CD14-positive monocyte (primary cell): ENCODE data around the gene PRRC2C. TPM values are rescaled to one million over a fixed set of nuclear protein-coding genes. Genes with fewer than 3 reads are reported as not detected.
"Not testable (repeated sequence)": the region's sequence is repeated elsewhere in the genome, so short reads cannot be mapped to it uniquely, and the experiment has no call there.

ENCODE experiments used
- DNase-seq, 3 donors: peaks; one replicate each; pipeline ENCODE4 v3.0.0-alpha.2; 2011 to 2022
- H2AFZ ChIP-seq: 2 replicates; pipeline ENCODE4 v1.6.0; 2012; ENCODE audit warnings: mild to moderate bottlenecking, low read depth, low read length, inconsistent platforms; ENCODE audit not compliant: insufficient read depth, poor library complexity, severe bottlenecking
- H3K27ac ChIP-seq, 2 donors: 1 replicate in 1 of 2; 2 replicates in 1 of 2; pipeline ENCODE4 v1.5.1; 2012 to 2013; ENCODE audit warnings: low read length in 2 of 2, control low read depth in 1 of 2, inconsistent platforms in 1 of 2, low read depth in 1 of 2, mild to moderate bottlenecking in 1 of 2
- H3K27me3 ChIP-seq, 2 donors: one replicate each; pipeline versions ENCODE4 v1.6.0 to v1.6.1; 2011 to 2013; ENCODE audit warnings: low read length in 2 of 2; ENCODE audit not compliant: control insufficient read depth in 2 of 2, insufficient read depth in 2 of 2
- H3K36me3 ChIP-seq, 2 donors: replicated peaks in 1 of 2; 1 replicate in 1 of 2; 2 replicates in 1 of 2; pipeline versions ENCODE4 v1.5.1 to v1.6.1; 2012 to 2013; ENCODE audit warnings: low read length in 2 of 2, control low read depth in 1 of 2, inconsistent platforms in 1 of 2, mild to moderate bottlenecking in 1 of 2; ENCODE audit not compliant: insufficient read depth in 2 of 2, control insufficient read depth in 1 of 2
- H3K4me1 ChIP-seq, 2 donors: 1 replicate in 1 of 2; 2 replicates in 1 of 2; pipeline versions ENCODE4 v1.5.1 to v1.6.1; 2012 to 2013; ENCODE audit warnings: low read length in 2 of 2, control low read depth in 1 of 2, inconsistent platforms in 1 of 2, mild to moderate bottlenecking in 1 of 2, moderate library complexity in 1 of 2; ENCODE audit not compliant: insufficient read depth in 2 of 2, control insufficient read depth in 1 of 2
- H3K4me2 ChIP-seq: replicated peaks from 2 replicates; pipeline ENCODE3; 2012; ENCODE audit warnings: low read length, moderate library complexity, mild to moderate bottlenecking; ENCODE audit not compliant: poor library complexity, severe bottlenecking; ENCODE audit errors: extremely low read depth
- H3K4me3 ChIP-seq, 3 experiments: fragments of 200-600 bp in 1 of 3; sonication (generic) in 1 of 3; replicated peaks in 1 of 3; 1 replicate in 2 of 3; 2 replicates in 1 of 3; pipeline ENCODE4 v1.5.1; 2011 to 2013; ENCODE audit warnings: low read length in 3 of 3, mild to moderate bottlenecking in 3 of 3, control low read depth in 2 of 3, low read depth in 2 of 3, inconsistent platforms in 1 of 3, moderate library complexity in 1 of 3
- H3K79me2 ChIP-seq: 2 replicates; pipeline ENCODE4 v1.6.0; 2012; ENCODE audit warnings: mild to moderate bottlenecking, control low read depth, inconsistent platforms, low read length, moderate library complexity; ENCODE audit not compliant: insufficient read depth
- H3K9ac ChIP-seq: 2 replicates; pipeline ENCODE4 v1.6.0; 2017; ENCODE audit warnings: low read length, mild to moderate bottlenecking; ENCODE audit not compliant: insufficient read depth, poor library complexity, severe bottlenecking
- H3K9me3 ChIP-seq, 2 donors: replicated peaks in 1 of 2; 1 replicate in 1 of 2; 2 replicates in 1 of 2; pipeline versions ENCODE4 v1.5.1 to v1.6.1; 2012 to 2013; ENCODE audit warnings: low read length in 2 of 2, control low read depth in 1 of 2; ENCODE audit not compliant: control insufficient read depth in 1 of 2, insufficient read depth in 1 of 2
- H4K20me1 ChIP-seq: 2 replicates; pipeline ENCODE4 v1.6.0; 2012; ENCODE audit warnings: mild to moderate bottlenecking, low read length, control low read depth, moderate library complexity; ENCODE audit not compliant: insufficient read depth
- H3K27ac Mint-ChIP-seq, 7 donors: one replicate each; pipeline ENCODE4 v1.8.0; 2020; ENCODE audit warnings: mild to moderate bottlenecking in 7 of 7, mixed read lengths in 7 of 7, moderate library complexity in 6 of 7, inconsistent platforms in 2 of 7
- H3K27me3 Mint-ChIP-seq, 3 donors: one replicate each; pipeline ENCODE4 v1.8.0; 2021 to 2022; ENCODE audit warnings: low read depth in 3 of 3, mild to moderate bottlenecking in 3 of 3, mixed read lengths in 3 of 3, moderate library complexity in 3 of 3, inconsistent platforms in 1 of 3
- H3K36me3 Mint-ChIP-seq, 2 donors: one replicate each; pipeline ENCODE4 v1.8.0; 2020; ENCODE audit warnings: mixed read lengths in 2 of 2, inconsistent platforms in 1 of 2, mild to moderate bottlenecking in 1 of 2
- H3K4me1 Mint-ChIP-seq: one replicate; pipeline ENCODE4 v1.8.0; 2020; ENCODE audit warnings: mild to moderate bottlenecking, mixed read lengths
- H3K4me3 Mint-ChIP-seq, 2 donors: one replicate each; pipeline ENCODE4 v1.8.0; 2020; ENCODE audit warnings: mild to moderate bottlenecking in 2 of 2, mixed read lengths in 2 of 2, moderate library complexity in 1 of 2
- H3K9me3 Mint-ChIP-seq, 7 donors: one replicate each; pipeline ENCODE4 v1.8.0; 2020 to 2022; ENCODE audit warnings: mixed read lengths in 7 of 7, mild to moderate bottlenecking in 6 of 7, moderate library complexity in 6 of 7, inconsistent platforms in 2 of 7
- CTCF ChIP-seq: fragments of 200-600 bp; IDR thresholded peaks from one replicate; pipeline ENCODE4 v1.8.0; 2022; ENCODE audit warnings: antibody characterized with exemption, mild to moderate bottlenecking
- WGBS: methylation state at CpG from one replicate; pipeline ENCODE4 v1.1.5; 2013; ENCODE audit warnings: missing lambda C conversion rate; ENCODE audit not compliant: insufficient coverage; 5-methylcytosine and 5-hydroxymethylcytosine counted together
- intact Hi-C, 2 donors: fragments of 100-400 bp; cut with micrococcal nuclease; formaldehyde crosslinking; loops; one replicate each; pipeline versions ENCODE4 v1.15.0 to v1.15.1; 2023
- polyA plus RNA-seq, 3 donors: library from polyadenylated mRNA; depleted of rRNA in 1 of 3; unstranded in 2 of 3; stranded (reverse) in 1 of 3; fragments of 300-500 nt in 2 of 3; fragments of >200 nt in 1 of 3; fragmentation: Illumina TruSeq in 2 of 3; gene quantifications; 1 replicate in 2 of 3; 2 replicates in 1 of 3; pipeline ENCODE4 v1.2.3, GENCODE V29; 2012 to 2021

PRRC2C gene
- polyA plus RNA-seq, 3 donors = 13.8 to 69.1 (median 15.6) TPM

- H3K4me2 ChIP-seq = no peak overlapping the region
- intact Hi-C loops = no loop called here
- H3K27ac Mint-ChIP-seq = peak overlapping the region in 2 of 7 donors; percentile 20 to 57
- no peak overlapping the region for H3K4me3 ChIP-seq
- no peak overlapping the region for H3K9ac ChIP-seq
- peaks cover 13 to 19% of the 10 kb centered on the region in 2 donors for H3K4me1 ChIP-seq
- H2AFZ ChIP-seq = no peak overlapping the region
- TF ChIP-seq CTCF = no peak
- no peak overlapping the region for H3K27ac ChIP-seq
- no peaks in the 10 kb centered on the region for H3K27me3 ChIP-seq
- H3K9me3 Mint-ChIP-seq = peaks cover 0 to 3% (median 2%) of the 10 kb centered on the region in 7 donors
- H3K4me3 Mint-ChIP-seq = no peak overlapping the region
- H3K79me2 ChIP-seq = no peaks in the 10 kb centered on the region
- H3K27me3 Mint-ChIP-seq = no peaks in the 10 kb centered on the region
- no peak for DNase-seq
- H4K20me1 ChIP-seq = no peaks in the 10 kb centered on the region
- H3K36me3 ChIP-seq = no peaks in the 10 kb centered on the region
- no peaks in the 10 kb centered on the region for H3K9me3 ChIP-seq
- 98% methylated on average over 10 of the region's 13 CpGs for WGBS
- peaks cover 23% of the 10 kb centered on the region for H3K4me1 Mint-ChIP-seq
- no peaks in the 10 kb centered on the region for H3K36me3 Mint-ChIP-seq
Observed at GRCh38 chr1:171600862-171601261, 115.5 kb downstream of the PRRC2C start.

- H3K27me3 Mint-ChIP-seq, H3K27ac ChIP-seq, DNase-seq, H3K79me2 ChIP-seq, H3K36me3 Mint-ChIP-seq, H2AFZ ChIP-seq, H4K20me1 ChIP-seq, intact Hi-C loops, H3K4me3 Mint-ChIP-seq, H3K4me1 ChIP-seq, H3K9me3 Mint-ChIP-seq, H3K36me3 ChIP-seq, H3K4me3 ChIP-seq, H3K4me2 ChIP-seq, H3K27me3 ChIP-seq, H3K9ac ChIP-seq, H3K9me3 ChIP-seq: not testable (repeated sequence)
- H3K27ac Mint-ChIP-seq = peak overlapping the region in 1 of 7 donors; percentile 19
- 80% methylated on average over 1 of the region's 6 CpGs for WGBS
- peaks cover 10% of the 10 kb centered on the region for H3K4me1 Mint-ChIP-seq
Observed at GRCh38 chr1:171603042-171603441, 117.7 kb downstream of the PRRC2C start.
